SK-N-SH (cell line): ENCODE measurements around the gene HSD11B1L.

Experiments used
- CTCF ChIP-seq: fragments of 200-600 bp; sonication (generic); IDR thresholded peaks from 2 replicates; pipeline ENCODE4 v1.6.1; 2017; ENCODE audit warnings: antibody characterized with exemption, mild to moderate bottlenecking, moderate library complexity
- EP300 ChIP-seq, 2 experiments: IDR thresholded peaks; 2 replicates each; pipeline versions ENCODE4 v1.4.0 to v1.6.1; 2012; ENCODE audit warnings: borderline replicate concordance in 1 of 2, low read depth in 1 of 2, low read length in 1 of 2
- POLR2AphosphoS5 ChIP-seq: IDR thresholded peaks from 2 replicates; pipeline ENCODE4 v1.6.1; 2012; ENCODE audit warnings: low read depth, low read length
- RXRA ChIP-seq: IDR thresholded peaks from 2 replicates; pipeline ENCODE4 v1.4.0; 2012; ENCODE audit warnings: low read depth, mild to moderate bottlenecking, borderline replicate concordance

GRCh38 chr19:5669212-5669611 lies 11.6 kb upstream of the HSD11B1L start:
- TF ChIP-seq POLR2AphosphoS5 = no peak
- TF ChIP-seq EP300 (IDR thresholded peaks at IDR 0.05; ENCODE audit: borderline replicate concordance in 1 of 2, low read depth in 1 of 2, low read length in 1 of 2) = no peak
- no peak for TF ChIP-seq CTCF
- no peak for TF ChIP-seq RXRA
